OCI-LY3 (cell line): ENCODE results near the gene ALDH9A1.

Source experiments
- CTCF ChIP-seq: fragments of 200-600, 300-600 bp; sonication (generic); IDR thresholded peaks from 2 replicates; pipeline ENCODE4 v1.5.1; 2014; ENCODE audit warnings: antibody characterized with exemption, low read length, low read depth
- EZH2phosphoT487 ChIP-seq: fragments of 200-600 bp; shearing (Covaris generic); IDR thresholded peaks from 2 replicates; pipeline ENCODE4 v1.6.1; 2018; ENCODE audit warnings: antibody characterized with exemption, mixed run types, low read depth

- TF ChIP-seq CTCF (no peak), EZH2phosphoT487 (no peak)
Observed at GRCh38 chr1:165738794-165739193, 40.4 kb upstream of the ALDH9A1 start.
